GM21528 (cell line): ENCODE results near the gene CAMK1D.
A peak's percentile ranks its signal among the peaks of the same experiment; 100 is the strongest.
"Not testable (repeated sequence)": the region's sequence is repeated elsewhere in the genome, so short reads cannot be mapped to it uniquely, and the experiment has no call there.

ENCODE experiments used
- ATAC-seq: cut with Tn5 transposase; IDR thresholded peaks from one replicate; pipeline ENCODE4 v1.9.1; 2021; ENCODE audit warnings: mild to moderate bottlenecking, moderate library complexity; ENCODE audit not compliant: unreplicated experiment, low FRiP score

CAMK1D gene

DNA sequence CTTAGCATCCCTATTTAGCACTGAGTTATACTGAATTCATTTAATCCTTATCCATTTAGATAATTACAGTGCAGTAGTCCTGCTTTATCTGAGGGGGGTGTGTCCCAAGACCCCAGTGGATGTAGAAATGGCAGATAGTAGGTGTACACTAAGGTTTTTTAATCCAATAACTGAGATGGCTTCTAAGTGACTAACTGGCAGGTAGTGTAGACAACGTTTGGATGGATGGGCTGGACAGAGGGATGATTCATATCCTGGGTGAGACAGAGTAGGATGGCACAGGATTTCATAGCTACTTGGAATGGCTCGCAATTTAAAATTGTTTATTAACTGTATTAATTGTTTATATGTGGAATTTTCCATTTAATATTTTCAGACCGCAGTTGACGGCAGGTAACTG, 356.6 kb downstream of the CAMK1D start:
- ATAC-seq = no peak

GRCh38 chr10:12707461-12708185, 358.3 kb downstream of the CAMK1D start:
- ATAC-seq = no peak

- ATAC-seq = no peak
Observed at GRCh38 chr10:12709000-12709401, 359.7 kb downstream of the CAMK1D start.

GRCh38 chr10:12709521-12709963, 360.2 kb downstream of the CAMK1D start:
- no peak for ATAC-seq

- no peak for ATAC-seq
Observed at GRCh38 chr10:12710157-12710556, 360.8 kb downstream of the CAMK1D start.

DNA sequence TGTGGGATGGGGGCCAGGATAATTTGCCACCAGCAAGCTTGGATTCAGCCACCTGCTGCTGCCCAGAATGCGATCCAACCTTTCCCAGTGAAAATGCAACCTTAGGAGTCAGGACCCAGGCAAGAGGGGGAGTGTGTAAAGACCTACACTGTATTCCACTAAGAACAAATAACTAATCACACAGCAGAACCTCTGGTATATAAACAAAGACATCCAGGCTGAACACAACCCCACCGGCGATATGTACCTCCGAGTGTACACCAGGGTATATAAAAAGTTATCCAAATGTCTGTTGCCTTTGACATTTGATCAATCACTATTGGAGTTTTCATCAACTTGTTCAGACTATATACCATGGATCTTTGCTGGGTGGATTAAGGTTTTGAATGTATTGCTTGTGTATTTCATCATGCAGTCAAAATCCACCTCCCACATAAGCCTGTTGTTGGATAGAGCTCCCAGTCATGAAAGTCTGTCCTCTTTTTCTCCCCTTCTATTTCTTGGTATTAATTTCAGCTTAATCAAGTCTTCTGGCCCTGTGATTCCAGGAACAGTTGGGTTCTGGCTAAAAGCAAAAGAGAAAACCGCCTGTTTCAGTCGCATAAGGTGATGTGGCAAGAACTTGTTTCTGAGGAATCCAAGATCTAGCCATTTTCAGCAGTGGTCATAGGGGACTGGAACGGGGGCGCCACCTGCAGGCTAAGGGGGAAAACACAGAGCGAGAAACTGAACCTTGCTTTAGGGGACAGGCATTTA, 361.4 kb downstream of the CAMK1D start:
- peak; percentile 70 for ATAC-seq

GRCh38 chr10:12711350-12711708, 362.0 kb downstream of the CAMK1D start:
- no peak for ATAC-seq

DNA sequence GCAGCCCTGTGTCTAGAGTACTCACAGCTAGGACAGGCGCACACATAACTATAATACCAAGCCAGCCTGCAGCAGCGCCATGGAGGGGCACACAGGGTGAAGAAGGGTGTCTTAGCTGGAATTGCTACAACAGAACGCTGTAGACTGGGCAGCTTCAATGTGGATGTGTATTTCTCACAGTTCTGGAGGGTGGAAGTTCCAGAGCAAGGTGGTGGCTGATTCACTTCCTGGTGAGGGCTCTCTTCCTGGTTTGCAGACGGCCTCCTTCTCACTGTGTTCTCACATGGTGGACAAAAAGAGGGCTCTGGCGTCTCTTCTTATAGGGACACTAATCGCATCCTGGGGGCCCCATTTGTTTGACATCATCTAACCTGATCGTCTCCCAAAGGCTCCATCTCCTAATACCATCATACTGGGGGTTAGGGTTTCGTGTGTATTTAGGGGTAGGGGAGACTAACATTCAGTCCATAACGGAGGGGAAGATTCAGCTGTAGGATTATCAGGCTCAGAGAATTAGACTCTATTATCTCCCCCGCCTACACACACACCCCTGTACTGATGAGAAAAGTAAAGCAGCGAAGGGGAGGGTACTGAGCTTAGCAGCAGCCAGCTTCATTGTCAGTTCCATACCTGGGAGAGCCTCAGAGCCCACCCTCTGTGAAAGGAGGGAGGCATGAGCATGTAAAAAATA, 363.1 kb downstream of the CAMK1D start:
- no peak for ATAC-seq

- not testable (repeated sequence) for ATAC-seq
Observed at GRCh38 chr10:12712984-12713316, 363.6 kb downstream of the CAMK1D start.

- no peak for ATAC-seq
Observed at GRCh38 chr10:12716042-12716441, 366.7 kb downstream of the CAMK1D start.

DNA sequence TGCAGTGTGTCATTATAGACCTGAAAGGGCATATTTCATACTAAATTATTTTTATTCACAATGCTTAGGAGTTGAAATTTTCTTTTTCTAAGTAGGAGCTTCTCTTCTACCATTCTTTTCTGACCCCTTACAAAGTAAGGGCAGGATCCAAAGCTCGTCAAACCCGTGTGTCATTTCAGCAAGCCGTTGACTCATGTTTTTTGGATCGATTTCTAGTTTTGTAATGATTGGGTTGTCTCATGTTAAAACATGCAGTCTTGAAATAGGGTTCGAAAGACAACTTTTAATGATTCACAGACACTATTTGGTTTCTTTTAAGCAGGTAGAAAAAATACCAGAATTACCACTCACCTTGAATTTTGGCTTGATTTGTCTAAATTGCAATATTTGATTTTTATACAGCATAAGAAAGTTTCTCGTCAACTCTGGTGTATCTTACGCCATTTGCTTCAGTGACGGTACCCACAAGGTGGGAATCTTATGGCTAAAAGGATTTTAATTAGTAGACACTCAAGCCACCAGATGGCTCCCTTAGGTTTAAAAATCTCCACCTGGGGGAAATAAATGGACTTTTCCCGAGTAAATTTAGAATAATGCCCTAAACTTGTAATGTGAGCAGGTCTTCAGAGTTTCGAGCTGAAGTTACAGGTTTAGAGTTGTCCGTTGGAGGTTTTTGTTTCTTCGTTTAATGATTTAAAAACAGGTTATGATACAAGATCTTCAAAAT, 368.8 kb downstream of the CAMK1D start:
- no peak for ATAC-seq

- no peak for ATAC-seq
Observed at GRCh38 chr10:12719365-12719764, 370.0 kb downstream of the CAMK1D start.

DNA sequence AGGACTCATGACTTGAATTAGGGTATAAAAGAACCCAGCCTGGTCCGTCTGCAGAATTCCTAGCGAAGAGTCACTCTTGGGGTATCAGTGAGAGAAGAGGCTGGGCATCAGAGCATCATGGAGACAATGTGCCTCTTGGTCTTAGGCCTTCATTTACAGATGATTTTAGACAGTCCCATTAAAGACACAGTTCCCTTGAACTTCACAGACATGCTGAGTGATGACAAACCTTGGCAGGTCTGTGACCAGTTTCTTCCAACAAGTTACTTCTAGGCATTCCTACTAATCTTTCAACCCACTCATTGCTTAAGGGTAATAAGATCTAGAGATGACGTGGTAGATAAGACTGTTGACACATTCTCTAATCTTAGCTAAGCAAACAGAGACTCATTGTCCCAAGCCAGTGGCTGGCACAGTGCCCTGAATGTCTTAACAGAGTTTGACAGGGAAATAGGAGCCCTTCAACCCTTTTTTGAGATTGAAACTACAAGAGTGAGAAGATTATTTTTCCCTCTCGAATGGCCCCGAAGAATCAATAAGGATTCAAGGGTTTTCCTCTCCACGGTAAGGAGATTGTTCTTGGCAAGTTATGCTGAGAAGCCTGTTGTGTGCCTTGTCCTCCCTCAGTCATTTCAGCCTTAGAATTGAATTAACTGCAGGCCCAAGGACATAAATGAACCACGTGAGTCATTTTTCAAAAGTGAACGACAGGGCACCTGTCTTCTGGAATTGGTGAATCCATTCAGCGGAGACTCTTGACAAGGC, 371.1 kb downstream of the CAMK1D start:
- ATAC-seq = no peak

DNA sequence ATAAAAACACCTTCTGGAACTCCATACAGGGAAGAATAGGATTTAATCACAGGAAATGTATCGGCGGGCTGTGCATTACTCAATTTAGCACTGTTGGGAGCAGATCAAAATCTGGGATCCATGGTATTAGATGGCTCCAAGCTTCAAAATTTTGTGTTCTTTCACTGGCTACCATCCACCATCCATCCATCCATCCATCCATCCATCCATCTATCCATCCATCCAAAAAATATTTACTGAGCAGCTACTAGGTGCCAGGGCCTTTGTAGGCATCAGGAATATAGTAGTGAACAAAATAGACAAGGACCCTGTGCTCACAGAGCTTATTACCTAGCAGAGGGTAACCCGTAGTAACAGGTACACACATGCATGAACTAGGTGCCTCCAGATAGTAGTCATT, 372.0 kb downstream of the CAMK1D start:
- ATAC-seq = no peak

- ATAC-seq = no peak
Observed at GRCh38 chr10:12723220-12723619, 373.9 kb downstream of the CAMK1D start.

DNA sequence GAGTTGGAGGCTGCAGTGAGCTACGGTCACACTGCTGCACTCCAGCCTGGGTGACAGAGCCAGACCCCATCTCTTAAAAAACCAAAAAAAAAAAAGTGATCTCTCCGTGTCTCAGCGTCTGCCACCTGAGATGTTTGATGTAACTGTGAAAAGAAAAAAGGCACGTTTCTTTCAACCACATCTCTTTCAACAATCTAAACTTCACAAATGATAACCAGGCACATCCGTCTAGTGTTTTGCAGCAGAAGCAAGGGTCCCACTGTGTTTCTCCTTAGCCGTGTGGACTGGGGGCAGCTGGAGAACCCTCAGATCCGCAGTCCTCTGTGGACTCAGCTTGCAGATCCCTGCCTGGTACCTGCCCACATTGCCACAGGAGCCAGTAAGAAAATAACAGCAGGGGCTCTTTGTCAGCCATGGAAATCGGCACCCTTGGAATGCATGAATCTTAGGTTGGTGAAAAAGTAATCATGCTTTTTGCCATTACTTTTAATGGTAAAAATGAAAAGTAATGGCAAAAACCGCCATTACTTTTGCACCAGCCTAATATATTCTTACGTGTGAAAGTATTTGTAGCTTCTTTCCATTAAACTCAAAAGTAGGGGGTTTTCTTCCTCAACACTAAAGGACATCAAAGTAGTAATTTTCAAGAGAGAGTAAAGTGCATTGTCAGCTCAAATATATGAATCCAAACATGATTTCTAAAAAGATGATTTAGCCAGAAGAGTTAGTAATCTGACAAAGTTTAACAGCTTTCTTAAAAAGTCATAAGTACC, 375.6 kb downstream of the CAMK1D start:
- no peak for ATAC-seq

GRCh38 chr10:12725580-12725888, 376.2 kb downstream of the CAMK1D start:
- ATAC-seq = not testable (repeated sequence)

DNA sequence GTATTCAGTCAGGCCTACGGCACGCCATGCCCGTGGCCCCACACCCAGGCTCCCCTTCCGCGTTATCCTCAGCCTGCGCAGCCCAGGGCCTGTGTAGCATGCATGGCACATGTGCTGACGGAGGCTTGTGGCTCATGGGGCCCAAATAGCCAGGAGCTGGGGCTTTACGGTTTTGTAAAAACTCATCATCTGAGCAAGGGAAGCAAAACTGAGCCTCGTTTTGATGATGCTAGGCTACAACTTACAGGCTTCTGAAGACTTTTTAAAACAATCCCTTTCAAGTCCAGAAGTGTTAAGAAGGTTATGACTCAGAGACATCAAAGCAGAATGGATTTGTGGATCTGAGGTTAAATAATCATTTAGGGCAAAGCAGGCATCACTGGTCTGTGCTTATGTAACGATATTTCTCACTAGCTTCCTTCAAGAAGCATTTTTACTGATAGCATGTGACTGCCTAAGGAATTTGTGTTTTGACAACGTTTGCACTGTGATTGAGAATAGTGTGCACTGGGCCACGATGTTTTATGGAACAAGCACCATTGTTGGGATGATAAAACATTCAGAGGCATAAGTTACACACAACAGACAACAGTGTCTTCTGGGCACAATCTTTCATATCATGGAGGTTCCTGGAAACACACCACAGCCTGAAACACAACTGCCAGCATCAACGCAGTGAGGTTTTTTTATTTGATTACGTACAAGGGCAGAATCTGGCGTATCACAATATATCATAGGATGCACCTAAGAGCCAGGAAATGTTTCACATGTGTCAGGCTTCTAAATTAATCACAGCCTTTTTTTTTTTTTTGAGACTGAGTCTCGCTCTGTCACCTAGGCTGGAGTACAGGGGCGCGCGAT, 377.9 kb downstream of the CAMK1D start:
- ATAC-seq = no peak

DNA sequence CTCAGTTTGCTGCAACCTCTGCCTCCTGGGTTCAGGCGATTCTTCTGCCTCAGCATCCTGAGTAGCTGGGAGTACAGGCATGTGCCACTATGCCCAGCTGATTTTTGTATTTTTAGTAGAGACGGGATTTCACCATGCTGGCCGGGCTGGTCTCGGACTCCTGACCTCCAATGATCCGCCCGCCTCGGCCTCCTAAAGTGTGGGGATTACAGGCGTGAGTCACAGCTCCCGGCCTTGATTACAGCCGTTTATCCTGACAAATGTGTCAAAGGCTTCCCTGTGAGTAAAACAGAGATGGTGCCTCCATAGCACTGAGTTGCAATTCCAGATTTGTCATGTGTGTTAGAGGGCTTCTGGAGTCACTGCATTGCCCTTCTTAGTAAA, 378.5 kb downstream of the CAMK1D start:
- ATAC-seq = no peak
